K562 (cell line): Measurements from ENCODE around the gene CREM. TPM values are rescaled to one million over a fixed set of nuclear protein-coding genes. Genes with fewer than 3 reads are reported as not detected.
A peak's percentile ranks its signal among the peaks of the same experiment; 100 is the strongest.

Experiments
- ARID3A ChIP-seq: IDR thresholded peaks from 2 replicates; pipeline ENCODE4 v1.6.1; 2012; ENCODE audit warnings: low read depth, low read length, improper control_type of control experiment, borderline replicate concordance
- HDAC2 ChIP-seq: fragments of 450-650 bp; IDR thresholded peaks from 2 replicates; pipeline ENCODE4 v1.6.1; 2016; ENCODE audit warnings: mild to moderate bottlenecking
- ILK ChIP-seq: fragments of 450-650 bp; IDR thresholded peaks from 2 replicates; pipeline ENCODE4 v1.6.1; 2016; ENCODE audit warnings: missing genetic modification characterization, low read depth, mild to moderate bottlenecking, missing compliant biosample characterization, moderate library complexity, borderline replicate concordance
- MTA2 ChIP-seq: fragments of 450-650 bp; IDR thresholded peaks from 2 replicates; pipeline ENCODE4 v1.6.1; 2016; ENCODE audit warnings: low read depth
- NCOA1 ChIP-seq: fragments of 450-650 bp; IDR thresholded peaks from 2 replicates; pipeline ENCODE4 v1.6.1; 2016; ENCODE audit warnings: low read depth
- NRF1 ChIP-seq, 2 experiments: fragments of 450-650 bp; IDR thresholded peaks in 1 of 2; conservative IDR thresholded peaks in 1 of 2; 2 replicates each; pipeline ENCODE4 v1.6.1; 2014; ENCODE audit warnings: mild to moderate bottlenecking in 2 of 2
- RAD21 ChIP-seq, 2 experiments: fragments of 250-450 bp in 1 of 2; fragments of 450-650 bp in 1 of 2; sonication (Bioruptor Pico) in 1 of 2; formaldehyde crosslinking in 1 of 2; IDR thresholded peaks in 1 of 2; conservative IDR thresholded peaks in 1 of 2; 2 replicates each; pipeline versions ENCODE4 v1.4.0 to v1.8.0; 2020 to 2022; ENCODE audit warnings: mild to moderate bottlenecking in 2 of 2, moderate library complexity in 1 of 2
- TCF3 ChIP-seq: sonication (generic); formaldehyde crosslinking; IDR thresholded peaks from 2 replicates; pipeline ENCODE4 v1.4.0; 2020; ENCODE audit warnings: mild to moderate bottlenecking, missing genetic modification reagents
- ZBTB33 ChIP-seq: sonication (generic); formaldehyde crosslinking; IDR thresholded peaks from 2 replicates; pipeline ENCODE4 v1.8.1; 2023; ENCODE audit warnings: mild to moderate bottlenecking, missing genetic modification reagents
- ZNF561 ChIP-seq: fragments of 450-650 bp; formaldehyde crosslinking; conservative IDR thresholded peaks from 2 replicates; pipeline ENCODE4 v1.4.0; 2020; ENCODE audit warnings: mild to moderate bottlenecking, moderate library complexity
- ZNF592 ChIP-seq: fragments of 450-650 bp; IDR thresholded peaks from 2 replicates; pipeline ENCODE4 v1.6.1; 2017; ENCODE audit warnings: antibody characterized with exemption, mild to moderate bottlenecking
- ZNF609 ChIP-seq: sonication (generic); formaldehyde crosslinking; IDR thresholded peaks from 2 replicates; pipeline ENCODE4 v1.8.1; 2023; ENCODE audit warnings: missing genetic modification reagents, mild to moderate bottlenecking, borderline replicate concordance
- ZNF766 ChIP-seq: fragments of 200-800 bp; sonication (Bioruptor generic); conservative IDR thresholded peaks from 2 replicates; pipeline ENCODE4 v1.6.1; 2016; ENCODE audit warnings: missing genetic modification characterization, missing compliant biosample characterization
- polyA plus RNA-seq, 8 experiments: library from polyadenylated mRNA; depleted of rRNA in 4 of 8; stranded (reverse) in 5 of 8; unstranded in 3 of 8; fragments of >200 nt; fragmentation: Nextera tagmentation in 2 of 8; fragmentation: Illumina TruSeq in 1 of 8; extraction: Ambion mirVana in 2 of 8; extraction: Trizol in 1 of 8; gene quantifications; 2 replicates each; pipeline versions ENCODE4 v1.2.1 to v1.2.3, GENCODE V29; 2011 to 2014; ENCODE audit warnings: inconsistent platforms in 1 of 8, missing spikeins in 1 of 8
- total RNA-seq, 7 experiments: library from RNA; depleted of rRNA in 6 of 7; stranded (reverse); fragments of >200 nt in 6 of 7; fragmentation: Illumina TruSeq in 2 of 7; extraction: Trizol in 2 of 7; gene quantifications; 2 replicates each; pipeline versions ENCODE4 v1.2.1 to v1.2.3, GENCODE V29; 2011 to 2021; ENCODE audit warnings: low replicate concordance in 1 of 7

Gene CREM
- total and polyA plus RNA-seq, 9 of the 15 experiments (the other 6 are each of a cell fraction or from before 2014, with no cell fraction given): 39.1 to 70.2 (median 48.3) TPM

- TF ChIP-seq ARID3A (no peak), ZBTB33 (CRISPR knock-in tag) (0 out of 2 replicates have a peak, but pooled peaks have one; percentile 10), RAD21 (CRISPR knock-in tag; conservative IDR thresholded peaks at IDR 0.05 in 1 of 2, IDR thresholded peaks at IDR 0.05 in 1 of 2) (peak; percentile 62 to 78), HDAC2 (no peak), ZNF766 (CRISPR knock-in tag) (peak; percentile 83), ZNF609 (no peak), ILK (tag) (no peak), ZNF561 (CRISPR knock-in tag) (no peak), NRF1 (conservative IDR thresholded peaks at IDR 0.05 in 1 of 2, IDR thresholded peaks at IDR 0.05 in 1 of 2) (peak; percentile 94 to 95), TCF3 (CRISPR knock-in tag) (no peak), ZNF592 (no peak; the same call in 1 of the 2 replicates), NCOA1 (peak; percentile 64; the same call in 1 of the 2 replicates), MTA2 (peak; percentile 24; the same call in 1 of the 2 replicates)
These were observed at the start of gene CREM (continued) for GRCh38 chr10:35126530-35127288.
